Naive thymus-derived CD4-positive, alpha-beta T cell (primary cell): ENCODE measurements around the gene STXBP3. TPM values are rescaled to one million over a fixed set of nuclear protein-coding genes. Genes with fewer than 3 reads are reported as not detected.
A peak's percentile ranks its signal among the peaks of the same experiment; 100 is the strongest.

Experiments used
- ATAC-seq: fragments of 150-1000 bp; cut with Tn5 transposase; 2 replicates; pipeline ENCODE4 v1.10.0; 2021; ENCODE audit warnings: mild to moderate bottlenecking, moderate library complexity
- CTCF ChIA-PET: fragments of 350-600 bp; sonication (Branson Sonifier 250); formaldehyde crosslinking; loops from one replicate; lab custom pipeline; 2021; ENCODE audit warnings: antibody characterized with exemption; lab: Charles Lee
- POLR2A ChIA-PET: fragments of 350-600 bp; sonication (Branson Sonifier 250); formaldehyde crosslinking; loops from one replicate; lab custom pipeline; 2021; ENCODE audit warnings: antibody characterized with exemption, inconsistent platforms; lab: Charles Lee
- DNase-seq, 9 donors: peaks; one replicate each; pipeline versions ENCODE4 v3.0.0 to v3.0.0-alpha.2; 2020 to 2022; ENCODE audit warnings: mixed read lengths in 1 of 9
- H3K27ac ChIP-seq: one replicate; pipeline ENCODE4 v1.7.0; 2013; ENCODE audit warnings: mild to moderate bottlenecking, low read depth, low read length, moderate library complexity
- H3K27me3 ChIP-seq, 2 donors: one replicate each; pipeline ENCODE4 v1.7.0; 2013; ENCODE audit warnings: low read length in 2 of 2, mild to moderate bottlenecking in 2 of 2, moderate library complexity in 2 of 2; ENCODE audit not compliant: control insufficient read depth in 2 of 2, insufficient read depth in 2 of 2
- H3K36me3 ChIP-seq, 3 experiments: 1 replicate in 2 of 3; 2 replicates in 1 of 3; pipeline ENCODE4 v1.7.0; 2013; ENCODE audit warnings: low read length in 3 of 3, mild to moderate bottlenecking in 3 of 3, moderate library complexity in 1 of 3; ENCODE audit not compliant: insufficient read depth in 3 of 3, control insufficient read depth in 2 of 3
- H3K4me1 ChIP-seq, 2 donors: one replicate each; pipeline ENCODE4 v1.7.0; 2013; ENCODE audit warnings: low read length in 2 of 2, mild to moderate bottlenecking in 2 of 2, moderate library complexity in 1 of 2; ENCODE audit not compliant: control insufficient read depth in 2 of 2, insufficient read depth in 2 of 2
- H3K4me3 ChIP-seq: 2 replicates; pipeline ENCODE4 v1.7.0; 2013; ENCODE audit warnings: mild to moderate bottlenecking, low read length
- H3K9me3 ChIP-seq, 3 experiments: 1 replicate in 2 of 3; 2 replicates in 1 of 3; pipeline ENCODE4 v1.7.0; 2013; ENCODE audit warnings: low read length in 3 of 3; ENCODE audit not compliant: control insufficient read depth in 2 of 3
- H3K27ac Mint-ChIP-seq, 9 donors: one replicate each; pipeline ENCODE4 v1.8.0; 2020 to 2022; ENCODE audit warnings: mixed read lengths in 9 of 9, mild to moderate bottlenecking in 8 of 9, moderate library complexity in 5 of 9, inconsistent platforms in 2 of 9
- H3K27me3 Mint-ChIP-seq, 5 donors: one replicate each; pipeline ENCODE4 v1.8.0; 2021 to 2022; ENCODE audit warnings: mixed read lengths in 5 of 5, mild to moderate bottlenecking in 1 of 5
- H3K36me3 Mint-ChIP-seq, 5 donors: one replicate each; pipeline ENCODE4 v1.8.0; 2020 to 2022; ENCODE audit warnings: mixed read lengths in 5 of 5, mild to moderate bottlenecking in 3 of 5, inconsistent platforms in 1 of 5
- H3K4me1 Mint-ChIP-seq, 7 donors: one replicate each; pipeline ENCODE4 v1.8.0; 2020 to 2022; ENCODE audit warnings: mixed read lengths in 7 of 7, mild to moderate bottlenecking in 3 of 7, inconsistent platforms in 1 of 7
- H3K4me3 Mint-ChIP-seq, 10 donors: one replicate each; pipeline ENCODE4 v1.8.0; 2020 to 2022; ENCODE audit warnings: mild to moderate bottlenecking in 10 of 10, mixed read lengths in 10 of 10, moderate library complexity in 6 of 10, inconsistent platforms in 2 of 10
- H3K9me3 Mint-ChIP-seq, 11 donors: one replicate each; pipeline ENCODE4 v1.8.0; 2020 to 2022; ENCODE audit warnings: mixed read lengths in 11 of 11, mild to moderate bottlenecking in 4 of 11, inconsistent platforms in 1 of 11, moderate library complexity in 1 of 11
- intact Hi-C, 2 donors: fragments of 100-400 bp; cut with micrococcal nuclease; formaldehyde crosslinking; loops; one replicate each; pipeline ENCODE4 v1.15.1; 2023
- polyA plus RNA-seq, 2 donors: library from polyadenylated mRNA; unstranded; fragments of 300-500 nt; fragmentation: Illumina TruSeq; gene quantifications; one replicate each; pipeline ENCODE4 v1.2.3, GENCODE V29; 2021
- total RNA-seq, 6 experiments: library from RNA in 5 of 6; stranded (reverse) in 5 of 6; gene quantifications; 1 replicate in 5 of 6; 2 replicates in 1 of 6; pipeline ENCODE4 v1.2.3 and lab custom pipeline; 2021 to 2026

Gene STXBP3
- total and polyA plus RNA-seq, 7 experiments from 2014 or later: 38.3 to 75.2 (median 53.0) TPM

DNA sequence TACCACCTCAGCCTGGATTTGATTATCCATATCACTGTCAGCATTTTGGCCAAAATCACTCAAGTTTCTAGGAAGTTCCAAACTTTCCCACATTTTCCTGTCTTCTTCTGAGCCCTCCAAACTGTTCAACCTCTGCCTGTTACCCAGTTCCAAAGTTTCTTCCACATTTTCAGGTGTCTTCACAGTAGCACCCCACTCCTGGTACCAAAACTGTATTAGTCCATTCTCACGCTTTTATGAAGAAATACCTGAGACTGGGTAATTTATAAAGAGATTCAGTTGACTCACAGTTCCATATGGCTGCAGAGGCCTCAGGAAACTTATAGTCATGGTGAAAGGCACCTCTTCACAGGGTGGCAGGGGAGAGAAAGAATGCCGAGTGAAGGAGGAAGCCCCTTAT is 39.4 kb downstream of the STXBP3 start:
- POLR2A ChIA-PET: no interaction called here
- H3K4me3 Mint-ChIP-seq: no peak overlapping the region
- no peaks in the 10 kb centered on the region for H3K4me1 ChIP-seq
- no peak overlapping the region for H3K27ac Mint-ChIP-seq
- no peak overlapping the region for H3K27ac ChIP-seq
- H3K27me3 Mint-ChIP-seq: no peaks in the 10 kb centered on the region
- no peak overlapping the region for H3K4me3 ChIP-seq
- H3K9me3 Mint-ChIP-seq: peaks cover 9 to 45% (median 24%) of the 10 kb centered on the region in 11 donors
- CTCF ChIA-PET: no interaction called here
- DNase-seq: no peak
- peaks cover 0 to 41% (median 10%) of the 10 kb centered on the region in 3 experiments for H3K36me3 ChIP-seq
- peaks cover 0 to 5% (median 0%) of the 10 kb centered on the region in 7 donors for H3K4me1 Mint-ChIP-seq
- intact Hi-C loops: no loop called here
- ATAC-seq: no peak
- H3K9me3 ChIP-seq: peaks cover 0 to 17% (median 0%) of the 10 kb centered on the region in 3 experiments
- no peaks in the 10 kb centered on the region for H3K27me3 ChIP-seq
- H3K36me3 Mint-ChIP-seq: peaks cover 29 to 97% (median 85%) of the 10 kb centered on the region in 5 donors

DNA sequence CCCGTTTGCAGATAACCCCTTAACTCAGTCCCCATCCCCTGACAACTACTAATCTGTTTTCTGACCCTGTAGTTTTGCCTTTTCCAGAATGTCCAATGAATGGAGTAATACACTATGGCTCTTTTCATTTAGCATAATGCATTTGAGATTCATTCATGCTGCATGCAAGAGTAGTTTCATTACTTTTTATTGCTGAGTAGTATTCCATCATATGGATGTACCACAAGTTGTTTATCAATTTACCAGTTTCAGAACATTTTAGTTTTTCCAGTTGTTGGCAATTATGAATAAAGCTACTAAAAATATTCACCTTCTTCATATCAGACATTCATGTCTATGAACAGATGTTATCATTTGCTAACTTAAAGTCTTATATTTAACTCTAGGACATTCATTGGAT is 45.3 kb downstream of the STXBP3 start:
- Mint-ChIP-seq H3K4me1 (peaks cover 0 to 5% (median 0%) of the 10 kb centered on the region in 7 donors), H3K4me3 (no peak overlapping the region), H3K36me3 (peaks cover 24 to 87% (median 76%) of the 10 kb centered on the region in 5 donors), H3K9me3 (peaks cover 6 to 29% (median 14%) of the 10 kb centered on the region in 11 donors), H3K27me3 (no peaks in the 10 kb centered on the region), H3K27ac (peak overlapping the region in 1 of 9 donors; percentile 10)
- Histone ChIP-seq H3K27ac (no peak overlapping the region), H3K27me3 (no peaks in the 10 kb centered on the region), H3K4me1 (no peaks in the 10 kb centered on the region), H3K4me3 (no peak overlapping the region), H3K9me3 (peaks cover 0 to 4% (median 0%) of the 10 kb centered on the region in 3 experiments), H3K36me3 (peaks cover 0 to 42% (median 0%) of the 10 kb centered on the region in 3 experiments)
- ATAC-seq: no peak
- ChIA-PET CTCF (no interaction called here), POLR2A (no interaction called here)
- intact Hi-C loops: no loop called here
- no peak for DNase-seq

DNA sequence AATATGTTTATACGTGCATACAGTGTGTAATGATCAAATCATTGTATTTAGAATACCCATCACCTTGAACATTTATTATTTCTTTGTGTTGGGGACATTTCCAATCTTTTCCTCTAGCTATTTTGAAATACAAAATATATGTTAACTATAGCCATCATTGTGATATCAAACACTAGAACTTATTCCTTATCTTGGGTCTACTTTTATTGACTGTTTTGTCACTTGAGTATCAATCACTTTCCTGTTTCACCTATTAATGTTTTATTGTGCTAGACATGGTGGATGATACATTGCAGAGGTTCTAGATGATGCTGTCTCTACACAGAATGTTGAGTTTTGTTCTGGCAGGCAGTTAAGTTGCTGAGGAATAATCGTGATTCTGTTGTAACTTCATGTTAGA is 45.9 kb downstream of the STXBP3 start:
- peaks cover 0 to 45% (median 0%) of the 10 kb centered on the region in 3 experiments for H3K36me3 ChIP-seq
- ATAC-seq: no peak
- POLR2A ChIA-PET: no interaction called here

DNA sequence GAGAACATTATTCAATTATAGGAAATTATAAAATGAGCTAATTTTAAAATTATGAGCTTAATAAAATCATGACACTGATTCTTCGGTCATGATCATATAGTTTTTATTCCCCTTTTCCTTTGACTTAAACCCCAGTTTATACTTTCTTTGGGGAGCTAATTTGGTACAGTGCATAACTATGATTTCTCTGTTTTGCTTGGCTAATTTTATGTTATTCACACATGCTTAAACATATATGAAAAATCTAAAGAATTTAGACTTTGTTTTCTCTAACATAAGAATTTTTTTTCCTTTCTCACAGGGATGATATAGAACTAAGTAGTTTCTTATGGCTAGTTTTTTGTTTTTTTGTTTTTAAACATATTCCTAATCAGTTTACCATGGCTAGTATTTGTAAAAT is 52.5 kb downstream of the STXBP3 start:
- H3K9me3 Mint-ChIP-seq: no peaks in the 10 kb centered on the region
- Histone ChIP-seq H3K27ac (no peak overlapping the region), H3K4me3 (no peak overlapping the region), H3K9me3 (no peaks in the 10 kb centered on the region), H3K36me3 (peaks cover 0 to 54% (median 5%) of the 10 kb centered on the region in 3 experiments), H3K4me1 (no peaks in the 10 kb centered on the region), H3K27me3 (no peaks in the 10 kb centered on the region)
- peaks cover 0 to 55% (median 32%) of the 10 kb centered on the region in 5 donors for H3K36me3 Mint-ChIP-seq
- ChIA-PET CTCF (no interaction called here), POLR2A (interaction anchor here (0.6 to 0.9 kb wide), 2 partner anchors 15 to 52 kb away, joined by 3 to 5 read pairs; no protein-coding TSS in a partner anchor)
- intact Hi-C loops: no loop called here
- no peaks in the 10 kb centered on the region for H3K27me3 Mint-ChIP-seq
- DNase-seq: no peak
- peaks cover 0 to 5% (median 0%) of the 10 kb centered on the region in 7 donors for H3K4me1 Mint-ChIP-seq
- H3K27ac Mint-ChIP-seq: peak overlapping the region in 1 of 9 donors; percentile 17
- H3K4me3 Mint-ChIP-seq: no peak overlapping the region
- ATAC-seq: no peak

More for the DNA sequence above, 45.9 kb downstream of the STXBP3 start:
- Mint-ChIP-seq H3K4me1 (peaks cover 0 to 2% (median 0%) of the 10 kb centered on the region in 7 donors), H3K27ac (no peak overlapping the region), H3K9me3 (peaks cover 6 to 26% (median 14%) of the 10 kb centered on the region in 11 donors), H3K36me3 (peaks cover 24 to 80% (median 70%) of the 10 kb centered on the region in 5 donors), H3K27me3 (no peaks in the 10 kb centered on the region), H3K4me3 (no peak overlapping the region)
- no peak for DNase-seq
- Histone ChIP-seq H3K4me3 (no peak overlapping the region), H3K27ac (no peak overlapping the region), H3K4me1 (no peaks in the 10 kb centered on the region), H3K27me3 (no peaks in the 10 kb centered on the region), H3K9me3 (peaks cover 0 to 4% (median 0%) of the 10 kb centered on the region in 3 experiments)
- intact Hi-C loops: no loop called here
- CTCF ChIA-PET: no interaction called here

DNA sequence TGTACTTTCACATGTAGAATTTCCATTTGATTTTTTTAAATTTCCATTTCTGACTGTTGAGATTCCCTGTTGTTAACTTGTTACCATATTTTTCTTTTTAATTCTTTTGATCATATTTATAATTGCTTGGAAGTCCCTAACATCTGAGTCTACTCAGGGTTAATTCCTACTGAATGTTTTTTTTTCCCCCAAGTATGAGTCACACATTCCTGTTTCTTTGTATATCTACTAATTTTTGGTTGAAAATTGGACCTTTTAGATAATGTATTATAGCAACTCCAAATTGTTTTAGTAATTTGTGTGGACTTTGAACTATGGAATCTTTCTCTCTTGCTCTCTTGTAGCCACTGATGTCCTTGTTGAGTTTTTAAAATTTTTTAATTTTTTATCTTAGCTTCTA is 54.6 kb downstream of the STXBP3 start:
- H3K36me3 Mint-ChIP-seq: peaks cover 0 to 51% (median 26%) of the 10 kb centered on the region in 5 donors
- H3K4me1 Mint-ChIP-seq: peaks cover 0 to 5% (median 0%) of the 10 kb centered on the region in 7 donors
- no peaks in the 10 kb centered on the region for H3K27me3 ChIP-seq
- no peak overlapping the region for H3K27ac ChIP-seq
- peak overlapping the region in 2 of 9 donors; percentile 7 to 14 for H3K27ac Mint-ChIP-seq
- POLR2A ChIA-PET: no interaction called here
- no peak overlapping the region for H3K4me3 Mint-ChIP-seq
- intact Hi-C loops: no loop called here
- no peaks in the 10 kb centered on the region for H3K9me3 ChIP-seq
- no peak overlapping the region for H3K4me3 ChIP-seq
- H3K4me1 ChIP-seq: no peaks in the 10 kb centered on the region
- no peak for DNase-seq
- CTCF ChIA-PET: interaction anchor here (0.6 kb wide), 1 partner anchor 1025 kb away, joined by 3 read pairs; no protein-coding TSS in a partner anchor
- H3K9me3 Mint-ChIP-seq: no peaks in the 10 kb centered on the region
- H3K36me3 ChIP-seq: peaks cover 4 to 55% (median 5%) of the 10 kb centered on the region in 3 experiments
- ATAC-seq: no peak
- no peaks in the 10 kb centered on the region for H3K27me3 Mint-ChIP-seq

DNA sequence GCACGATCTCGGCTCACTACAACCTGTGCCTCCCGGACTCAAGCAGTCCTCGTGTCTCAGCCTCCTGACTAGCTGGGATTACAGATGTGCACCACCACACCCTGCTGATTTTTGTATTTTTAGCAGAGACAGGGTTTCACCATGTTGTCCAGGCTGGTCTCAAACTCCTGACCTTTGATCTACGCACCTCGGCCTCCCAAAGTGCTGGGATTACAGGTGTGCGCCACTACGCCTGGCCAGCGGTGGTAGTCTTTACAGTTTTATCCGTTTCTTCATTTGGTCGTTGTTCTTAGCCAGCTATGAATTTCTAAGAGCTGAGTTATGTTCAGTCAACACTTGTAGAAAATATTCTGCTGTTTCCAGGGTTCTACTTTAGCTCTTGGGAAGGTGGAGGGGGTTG is 57.1 kb downstream of the STXBP3 start:
- intact Hi-C loops: no loop called here
- peaks cover 5 to 46% (median 9%) of the 10 kb centered on the region in 3 experiments for H3K36me3 ChIP-seq
- ATAC-seq (no peak), DNase-seq (no peak)
- H3K9me3 ChIP-seq: no peaks in the 10 kb centered on the region
- Mint-ChIP-seq H3K27ac (peak overlapping the region in 2 of 9 donors; percentile 4 to 59), H3K9me3 (no peaks in the 10 kb centered on the region), H3K27me3 (no peaks in the 10 kb centered on the region), H3K36me3 (peaks cover 0 to 56% (median 25%) of the 10 kb centered on the region in 5 donors), H3K4me3 (no peak overlapping the region), H3K4me1 (peaks cover 0 to 5% (median 0%) of the 10 kb centered on the region in 7 donors)
- H3K27ac ChIP-seq: no peak overlapping the region
- no peaks in the 10 kb centered on the region for H3K4me1 ChIP-seq
- H3K4me3 ChIP-seq: no peak overlapping the region
- no peaks in the 10 kb centered on the region for H3K27me3 ChIP-seq
- ChIA-PET POLR2A (no interaction called here), CTCF (no interaction called here)

DNA sequence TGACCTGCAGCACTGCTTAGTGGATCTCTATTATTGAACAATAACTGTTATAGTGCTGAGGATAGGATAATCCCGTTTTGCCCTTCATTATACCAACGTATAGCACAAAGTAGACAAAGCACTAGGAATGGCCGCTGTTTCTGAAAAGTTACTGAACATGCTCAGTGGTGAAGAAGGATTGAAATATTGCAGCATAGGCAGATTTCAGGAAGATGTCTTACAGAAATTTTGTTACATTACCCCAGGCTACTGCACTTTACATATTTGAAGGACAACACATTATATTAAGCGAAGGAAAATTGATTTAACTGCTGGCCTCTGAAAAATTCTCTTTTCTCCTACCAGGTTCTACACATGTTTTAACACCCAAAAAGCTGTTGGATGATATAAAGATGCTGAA is 62.0 kb downstream of the STXBP3 start:
- H3K9me3 ChIP-seq: no peaks in the 10 kb centered on the region
- no peaks in the 10 kb centered on the region for H3K4me1 ChIP-seq
- H3K36me3 ChIP-seq: peaks cover 0 to 24% (median 9%) of the 10 kb centered on the region in 3 experiments
- peaks cover 0 to 33% (median 9%) of the 10 kb centered on the region in 5 donors for H3K36me3 Mint-ChIP-seq
- H3K27me3 ChIP-seq: no peaks in the 10 kb centered on the region
- intact Hi-C loops: no loop called here
- H3K4me3 ChIP-seq: no peak overlapping the region
- H3K27ac Mint-ChIP-seq: no peak overlapping the region
- H3K27ac ChIP-seq: no peak overlapping the region
- POLR2A ChIA-PET: no interaction called here
- DNase-seq (no peak), ATAC-seq (no peak)
- no peaks in the 10 kb centered on the region for H3K27me3 Mint-ChIP-seq
- CTCF ChIA-PET: no interaction called here
- H3K4me1 Mint-ChIP-seq: no peaks in the 10 kb centered on the region
- no peak overlapping the region for H3K4me3 Mint-ChIP-seq
- no peaks in the 10 kb centered on the region for H3K9me3 Mint-ChIP-seq
